IPS-NIHi11 (cell line): ENCODE results near the gene HAVCR1.
"Not testable (repeated sequence)": the region's sequence is repeated elsewhere in the genome, so short reads cannot be mapped to it uniquely, and the experiment has no call there.

ENCODE experiments used
- DNase-seq: peaks from one replicate; pipeline ENCODE4 v3.0.0; 2012; ENCODE audit warnings: mixed read lengths, low spot score

HAVCR1 gene

GRCh38 chr5:157059093-157059539, at the start of gene HAVCR1:
Gene HAVCR1 (minus strand): TSS chr5:157059116. CDS start chr5:157057943, 1,173 bp downstream.
- no peak for DNase-seq

GRCh38 chr5:157107508-157107907, 48.6 kb upstream of the HAVCR1 start:
- no peak for DNase-seq

- DNase-seq: no peak
Observed at GRCh38 chr5:157106630-157107461, 47.9 kb upstream of the HAVCR1 start.

GRCh38 chr5:157100140-157100679, 41.3 kb upstream of the HAVCR1 start:
- DNase-seq: no peak

GRCh38 chr5:157088342-157088990, 29.6 kb upstream of the HAVCR1 start:
- DNase-seq: no peak

GRCh38 chr5:157086751-157087359, 27.9 kb upstream of the HAVCR1 start:
- no peak for DNase-seq

- no peak for DNase-seq
Observed at GRCh38 chr5:157085930-157086329, 27.0 kb upstream of the HAVCR1 start.

GRCh38 chr5:157080286-157080685, 21.4 kb upstream of the HAVCR1 start:
- DNase-seq: no peak

GRCh38 chr5:157076558-157076957, 17.6 kb upstream of the HAVCR1 start:
- no peak for DNase-seq

- no peak for DNase-seq
Observed at GRCh38 chr5:157072508-157072907, 13.6 kb upstream of the HAVCR1 start.

GRCh38 chr5:157069949-157070348, 11.0 kb upstream of the HAVCR1 start:
- DNase-seq: no peak

GRCh38 chr5:157068785-157069184, 9.9 kb upstream of the HAVCR1 start:
- no peak for DNase-seq

GRCh38 chr5:157068339-157068738, 9.4 kb upstream of the HAVCR1 start:
- no peak for DNase-seq

GRCh38 chr5:157067005-157067404, 8.1 kb upstream of the HAVCR1 start:
- DNase-seq: no peak

GRCh38 chr5:157066080-157066479, 7.2 kb upstream of the HAVCR1 start:
- DNase-seq: no peak

GRCh38 chr5:157063776-157064430, 5.0 kb upstream of the HAVCR1 start:
- no peak for DNase-seq

GRCh38 chr5:157059891-157060290, 975 bp upstream of the HAVCR1 start:
- DNase-seq: no peak

- DNase-seq: no peak
Observed at GRCh38 chr5:157057459-157058370, 1.2 kb downstream of the HAVCR1 start.

- DNase-seq: not testable (repeated sequence)
Observed at GRCh38 chr5:157056848-157057247, 2.1 kb downstream of the HAVCR1 start.

GRCh38 chr5:157051604-157052245, 7.2 kb downstream of the HAVCR1 start:
- DNase-seq: no peak

GRCh38 chr5:157050050-157050449, 8.9 kb downstream of the HAVCR1 start:
- no peak for DNase-seq
